GM18511 (cell line): ENCODE data around the gene CSNK1G1.
"Not testable (repeated sequence)": the region's sequence is repeated elsewhere in the genome, so short reads cannot be mapped to it uniquely, and the experiment has no call there.

ENCODE experiments used
- ATAC-seq: cut with Tn5 transposase; IDR thresholded peaks from one replicate; pipeline ENCODE4 v1.9.1; 2021; ENCODE audit warnings: mild to moderate bottlenecking, moderate library complexity; ENCODE audit not compliant: unreplicated experiment

CSNK1G1 gene

DNA sequence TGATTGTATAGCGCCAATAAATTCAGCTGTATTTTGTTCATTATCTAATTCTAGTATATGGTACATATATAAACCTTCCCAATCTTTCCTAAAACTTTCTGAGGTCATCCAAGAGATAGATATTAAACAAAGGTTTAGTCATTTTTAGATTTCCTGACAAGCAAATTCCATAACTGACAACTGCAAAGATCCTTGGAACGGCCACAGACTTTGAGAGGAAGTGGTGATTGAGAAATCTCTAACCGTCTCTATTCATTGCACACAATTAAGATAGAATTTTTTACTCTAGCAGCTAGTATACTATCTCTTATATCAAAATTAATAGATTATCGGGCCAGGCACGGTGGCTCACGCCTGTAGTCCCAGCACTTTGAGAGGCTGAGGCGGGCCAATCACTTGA lies 4.7 kb downstream of the CSNK1G1 start:
- ATAC-seq, result no peak

DNA sequence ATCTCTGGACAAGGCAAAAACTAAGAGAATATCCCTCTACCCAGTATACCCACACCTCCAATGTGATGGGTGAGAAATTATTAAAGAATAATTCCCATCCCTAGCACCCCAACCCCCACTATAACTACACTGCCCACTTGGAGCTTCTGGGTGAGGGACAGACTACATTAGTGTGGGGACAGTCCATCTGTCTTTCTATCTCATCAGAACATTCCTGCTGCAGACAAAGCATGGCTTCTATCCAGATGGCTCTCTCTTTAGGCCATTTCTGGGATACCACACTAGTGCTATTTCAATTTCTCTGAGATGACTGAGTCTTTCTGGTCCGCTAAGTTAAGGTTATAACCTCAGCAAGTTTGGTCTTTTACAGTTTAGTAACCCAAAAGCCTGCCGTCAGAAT lies 6.6 kb downstream of the CSNK1G1 start:
- ATAC-seq, result no peak

GRCh38 chr15:64348455-64348854 lies 7.5 kb downstream of the CSNK1G1 start:
- ATAC-seq, result no peak

- ATAC-seq, result not testable (repeated sequence)
Measured at GRCh38 chr15:64346242-64346641, 9.7 kb downstream of the CSNK1G1 start.

DNA sequence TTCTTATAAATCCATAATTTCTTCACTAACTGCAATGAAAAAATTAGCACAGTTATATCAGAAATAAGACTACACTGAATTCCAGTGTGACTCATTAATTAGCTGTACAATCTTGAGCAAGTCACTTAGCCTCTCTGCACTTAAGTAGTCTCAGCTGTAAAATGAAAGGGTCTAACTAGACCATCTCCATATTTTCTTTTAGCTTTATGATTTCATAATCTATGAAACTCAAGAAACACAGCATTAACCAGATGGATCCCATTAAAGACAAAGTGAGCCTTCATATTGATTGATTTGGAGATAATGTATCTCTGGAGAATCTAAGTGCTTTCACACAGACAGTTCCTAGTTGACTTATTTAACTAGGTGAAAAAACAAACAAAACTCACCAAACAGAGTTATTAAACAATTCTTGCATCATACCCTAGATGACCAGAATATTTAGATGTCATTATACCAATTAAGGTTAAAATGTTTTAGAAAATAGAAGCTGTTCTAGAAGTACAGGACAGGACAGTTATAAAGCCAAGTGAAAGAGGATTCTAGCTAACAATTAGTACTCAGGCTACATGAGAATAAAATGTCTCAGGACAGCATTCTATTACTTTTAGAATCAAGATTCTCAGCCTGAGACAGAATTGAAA lies 11.2 kb downstream of the CSNK1G1 start:
- ATAC-seq, result no peak

DNA sequence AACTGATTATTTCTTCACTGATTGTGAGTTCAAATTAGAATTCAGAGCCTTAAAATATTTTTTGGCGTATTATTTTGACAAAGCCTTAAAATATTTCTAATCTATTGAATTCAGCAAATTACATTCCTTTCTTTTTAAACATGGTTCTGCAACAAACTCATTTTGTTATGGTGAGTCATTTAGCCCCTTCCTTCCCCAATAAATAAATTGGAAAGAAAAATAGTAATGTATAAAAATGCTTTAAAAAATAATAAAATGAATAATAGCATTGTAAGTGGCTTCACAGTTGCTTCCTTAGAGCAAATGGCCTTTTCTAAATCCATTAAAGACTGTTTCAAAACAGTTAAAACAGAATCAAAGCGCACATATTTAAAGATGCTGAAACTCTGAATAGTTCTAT lies 12.1 kb downstream of the CSNK1G1 start:
- ATAC-seq, result no peak

- no peak for ATAC-seq
Measured at GRCh38 chr15:64343222-64343621, 12.8 kb downstream of the CSNK1G1 start.

DNA sequence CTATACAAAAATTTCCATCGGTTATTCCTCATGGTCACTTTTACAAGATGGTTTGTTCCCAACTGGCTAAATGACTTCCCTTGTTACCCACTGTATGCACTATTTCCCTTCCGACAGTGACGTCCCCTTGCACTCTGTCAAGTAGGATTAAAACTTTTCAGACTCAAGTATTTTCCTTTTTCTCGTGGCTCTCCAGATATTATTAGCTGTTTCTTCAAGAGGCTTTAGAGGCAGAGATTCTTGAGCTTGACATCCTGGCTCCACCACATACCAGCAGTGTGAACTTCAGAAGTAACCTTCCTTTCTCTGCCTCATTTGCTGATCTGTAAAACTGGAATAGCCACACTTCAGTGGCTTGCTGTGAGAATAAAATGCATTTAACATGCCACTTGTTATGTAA lies 14.0 kb downstream of the CSNK1G1 start:
- ATAC-seq, result no peak

DNA sequence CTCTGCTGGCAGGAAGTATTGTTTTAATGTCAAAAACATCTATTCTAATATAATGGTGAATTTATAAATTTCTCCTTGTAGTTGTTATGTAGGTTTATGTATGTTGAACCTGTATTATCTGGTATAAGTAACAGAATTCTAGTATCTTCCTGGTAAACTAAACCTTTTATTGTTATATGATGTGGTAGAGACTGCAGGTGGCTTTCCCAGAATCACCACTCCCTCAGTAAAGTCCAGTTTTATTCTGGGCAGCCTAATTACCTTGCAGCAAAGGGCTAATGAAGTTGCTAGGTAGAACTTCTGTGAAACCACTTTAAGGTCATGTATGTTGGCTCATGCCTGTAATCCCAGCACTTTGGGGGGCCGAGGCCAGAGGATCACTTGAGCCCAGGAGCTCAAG lies 15.6 kb downstream of the CSNK1G1 start:
- ATAC-seq, result no peak

- ATAC-seq, result no peak
Measured at GRCh38 chr15:64337761-64338160, 18.2 kb downstream of the CSNK1G1 start.

DNA sequence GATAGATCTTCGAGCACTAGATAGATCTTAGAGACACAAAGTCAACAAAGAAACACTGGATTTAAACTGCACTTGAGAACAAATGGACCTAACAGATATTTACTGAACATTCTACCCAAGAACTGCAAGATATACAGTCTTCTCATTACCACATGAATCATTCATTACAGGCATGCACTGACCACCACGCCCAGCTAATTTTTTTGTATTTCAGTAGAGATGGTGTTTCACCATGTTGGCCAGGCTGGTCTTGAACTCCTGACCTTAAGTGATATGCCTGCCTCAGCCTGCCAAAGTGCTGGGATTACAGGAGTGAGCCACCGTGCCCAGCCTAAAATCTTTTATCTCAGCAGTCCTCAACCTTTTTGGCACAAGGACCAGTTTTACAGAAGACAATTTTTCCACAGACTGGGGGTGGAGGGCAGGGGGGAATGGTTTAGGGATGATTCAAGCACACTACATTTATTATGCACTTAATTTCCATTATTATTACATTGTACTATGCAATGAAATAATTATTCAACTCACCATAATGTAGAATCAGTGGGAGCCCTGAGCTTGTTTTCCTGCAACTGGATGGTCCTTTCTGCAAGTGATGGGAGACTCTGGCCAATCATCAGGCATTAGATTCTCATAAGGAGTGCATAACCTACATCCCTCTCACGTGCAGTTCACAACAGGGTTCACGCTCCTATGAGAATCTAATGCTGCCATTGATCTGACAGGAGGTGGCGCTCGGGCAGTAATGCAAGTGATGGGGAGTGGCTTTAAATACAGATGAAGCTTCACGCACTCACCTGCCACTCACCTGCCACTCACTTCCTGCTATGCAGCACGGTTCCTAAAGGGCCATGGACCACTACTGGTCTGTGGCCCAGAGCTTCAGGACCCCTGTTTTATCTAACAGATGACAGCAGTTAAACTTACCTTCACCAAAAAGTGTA lies 21.7 kb downstream of the CSNK1G1 start:
- no peak for ATAC-seq

GRCh38 chr15:64333516-64333915 lies 22.5 kb downstream of the CSNK1G1 start:
- no peak for ATAC-seq

- ATAC-seq, result not testable (repeated sequence)
Measured at GRCh38 chr15:64331668-64332067, 24.3 kb downstream of the CSNK1G1 start.

DNA sequence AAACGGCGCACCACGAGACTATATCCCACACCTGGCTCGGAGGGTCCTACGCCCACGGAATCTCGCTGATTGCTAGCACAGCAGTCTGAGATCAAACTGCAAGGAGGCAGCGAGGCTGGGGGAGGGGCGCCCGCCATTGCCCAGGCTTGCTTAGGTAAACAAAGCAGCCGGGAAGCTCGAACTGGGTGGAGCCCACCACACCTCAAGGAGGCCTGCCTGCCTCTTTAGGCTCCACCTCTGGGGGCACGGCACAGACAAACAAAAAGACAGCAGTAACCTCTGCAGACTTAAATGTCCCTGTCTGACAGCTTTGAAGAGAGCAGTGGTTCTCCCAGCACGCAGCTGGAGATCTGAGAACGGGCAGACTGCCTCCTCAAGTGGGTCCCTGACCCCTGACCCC lies 29.0 kb downstream of the CSNK1G1 start:
- ATAC-seq, result not testable (repeated sequence)

GRCh38 chr15:64326458-64326857 lies 29.5 kb downstream of the CSNK1G1 start:
- not testable (repeated sequence) for ATAC-seq

DNA sequence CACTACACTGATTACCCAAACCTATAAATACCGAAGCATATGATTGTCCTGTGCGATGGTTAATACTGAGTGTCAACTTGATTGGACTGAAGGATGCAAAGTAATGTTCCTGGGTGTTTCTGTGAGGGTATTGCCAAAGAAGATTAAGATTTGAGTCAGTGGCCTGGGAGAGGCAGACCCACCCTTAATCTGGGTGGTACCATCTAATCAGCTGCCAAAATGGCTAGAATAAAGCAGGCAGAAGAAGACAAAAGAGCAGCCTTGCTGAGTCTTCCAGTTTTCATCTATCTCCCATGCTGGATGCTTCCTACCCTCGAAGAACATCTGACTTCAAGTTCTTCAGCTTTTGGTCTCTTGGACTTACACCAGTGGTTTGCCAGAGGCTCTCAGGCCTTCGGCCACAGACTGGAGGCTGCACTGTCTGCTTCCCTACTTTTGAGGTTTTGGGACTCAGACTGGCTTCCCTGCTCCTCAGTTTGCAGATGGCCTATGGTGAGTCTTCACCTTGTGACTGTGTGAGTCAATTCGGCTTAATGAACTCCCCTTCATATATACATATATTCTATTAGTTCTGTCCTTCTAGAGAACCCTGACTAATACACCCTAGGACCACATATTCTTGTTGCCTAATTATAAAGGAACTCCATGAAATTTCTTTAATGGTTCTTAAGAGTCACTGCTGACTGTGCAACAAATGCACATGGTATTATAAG lies 31.7 kb downstream of the CSNK1G1 start:
- no peak for ATAC-seq

GRCh38 chr15:64315216-64315615 lies 40.8 kb downstream of the CSNK1G1 start:
- no peak for ATAC-seq

- no peak for ATAC-seq
Measured at GRCh38 chr15:64314456-64314855, 41.5 kb downstream of the CSNK1G1 start.

DNA sequence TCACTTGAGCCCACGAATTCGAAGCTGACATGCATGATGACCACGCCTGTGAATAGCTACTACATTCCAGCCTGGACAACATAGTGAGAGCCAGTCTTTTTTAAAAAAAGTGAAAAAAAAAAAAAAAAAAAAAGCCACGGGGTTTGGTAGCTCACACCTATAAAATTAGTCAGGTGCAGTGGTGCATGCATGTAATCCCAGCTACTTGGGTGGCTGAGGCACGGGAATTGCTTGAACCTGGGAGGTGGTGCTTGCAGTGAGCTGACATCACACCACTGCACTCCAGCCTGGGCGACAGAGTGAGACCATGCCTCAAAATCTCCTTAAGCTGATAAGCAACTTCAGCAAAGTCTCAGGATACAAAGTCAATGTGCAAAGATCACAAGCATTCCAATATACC lies 44.4 kb downstream of the CSNK1G1 start:
- no peak for ATAC-seq

DNA sequence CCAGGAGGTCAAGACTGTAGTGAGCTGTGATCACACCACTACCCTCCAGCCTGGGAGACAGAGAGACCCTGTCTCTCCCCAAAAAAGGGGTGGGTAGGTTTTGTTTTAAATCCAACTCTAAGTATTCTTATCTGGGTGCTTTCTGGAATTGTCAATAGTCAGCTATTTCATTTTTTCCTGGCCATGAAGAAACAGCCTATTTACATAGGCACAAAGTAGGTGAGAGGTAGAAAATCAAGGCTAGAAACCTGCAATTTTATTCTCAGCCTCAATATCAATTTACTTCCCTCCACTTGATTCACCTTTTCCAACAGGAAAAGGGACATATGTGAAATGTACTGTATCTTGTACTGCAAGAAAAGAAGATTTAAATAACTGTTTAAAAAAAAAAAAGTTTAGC lies 45.9 kb downstream of the CSNK1G1 start:
- ATAC-seq, result no peak

GRCh38 chr15:64305261-64305660 lies 50.7 kb downstream of the CSNK1G1 start:
- no peak for ATAC-seq

DNA sequence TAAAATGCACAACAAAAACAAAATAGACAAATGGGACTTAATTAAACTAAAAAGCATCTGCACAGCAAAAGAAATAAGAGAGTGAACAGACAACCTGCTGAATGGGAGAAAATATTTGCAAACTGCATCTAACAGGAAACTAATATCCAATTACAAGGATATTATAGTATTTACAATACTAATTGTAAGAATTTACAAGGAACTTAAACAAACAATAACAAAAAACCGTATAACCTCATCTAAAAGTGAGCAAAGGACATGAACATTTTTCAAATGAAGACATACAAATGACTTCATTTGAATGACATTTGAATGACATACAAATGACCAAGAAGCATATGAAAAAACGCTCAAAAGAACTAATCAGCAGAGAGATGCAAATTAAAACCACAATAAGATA lies 66.4 kb downstream of the CSNK1G1 start:
- no peak for ATAC-seq
